SK-N-SH treated with all-trans-retinoic acid at 6 μM for 48 hours (cell line): ENCODE measurements around the gene UBE2M.

Experiments used
- ATAC-seq: fragments of 200-7000 bp; cut with Tn5 transposase; 3 replicates; pipeline ENCODE4 v1.9.1; 2020; ENCODE audit warnings: mild to moderate bottlenecking, moderate library complexity
- ARNTL ChIP-seq: fragments of 450-650 bp; formaldehyde crosslinking; IDR thresholded peaks from 2 replicates; pipeline ENCODE4 v1.5.0; 2020; ENCODE audit warnings: low read depth, mild to moderate bottlenecking, moderate library complexity, borderline replicate concordance
- CREB5 ChIP-seq: fragments of 250-450 bp; sonication (Bioruptor Pico); IDR thresholded peaks from 2 replicates; pipeline ENCODE4 v1.5.1; 2020; ENCODE audit warnings: low read depth, mild to moderate bottlenecking, moderate library complexity
- CSDC2 ChIP-seq: fragments of 250-450 bp; sonication (Bioruptor Pico); IDR thresholded peaks from 2 replicates; pipeline ENCODE4 v1.5.0; 2020; ENCODE audit warnings: mild to moderate bottlenecking, moderate library complexity
- CSRNP3 ChIP-seq: fragments of 250-450 bp; sonication (Bioruptor Pico); IDR thresholded peaks from 2 replicates; pipeline ENCODE4 v1.5.1; 2021; ENCODE audit warnings: mild to moderate bottlenecking, moderate library complexity
- ESRRG ChIP-seq: fragments of 250-450 bp; sonication (Bioruptor Pico); IDR thresholded peaks from 2 replicates; pipeline ENCODE4 v1.6.1; 2021; ENCODE audit warnings: mild to moderate bottlenecking
- GLIS3 ChIP-seq: fragments of 250-450 bp; sonication (Bioruptor Pico); IDR thresholded peaks from 2 replicates; pipeline ENCODE4 v1.5.0; 2020; ENCODE audit warnings: mild to moderate bottlenecking, moderate library complexity
- ISL1 ChIP-seq: fragments of 250-450 bp; sonication (Bioruptor Pico); IDR thresholded peaks from 2 replicates; pipeline ENCODE4 v2.1.2; 2022; ENCODE audit warnings: mild to moderate bottlenecking, moderate library complexity
- OSR1 ChIP-seq: fragments of 250-450 bp; sonication (Bioruptor Pico); IDR thresholded peaks from 2 replicates; pipeline ENCODE4 v1.8.0; 2022; ENCODE audit warnings: moderate library complexity, mild to moderate bottlenecking, inconsistent platforms
- PATZ1 ChIP-seq: fragments of 250-450 bp; sonication (Bioruptor Pico); IDR thresholded peaks from 2 replicates; pipeline ENCODE4 v1.8.0; 2020; ENCODE audit warnings: mild to moderate bottlenecking, moderate library complexity, borderline replicate concordance
- POU6F1 ChIP-seq: fragments of 250-450 bp; sonication (Bioruptor Pico); IDR thresholded peaks from 2 replicates; pipeline ENCODE4 v1.8.0; 2021; ENCODE audit warnings: low read depth, mild to moderate bottlenecking, moderate library complexity, borderline replicate concordance
- PPARA ChIP-seq: fragments of 250-450 bp; sonication (Bioruptor Pico); IDR thresholded peaks from 2 replicates; pipeline ENCODE4 v1.5.0; 2020; ENCODE audit warnings: mild to moderate bottlenecking, borderline replicate concordance
- RARB ChIP-seq: fragments of 250-450 bp; sonication (Bioruptor Pico); IDR thresholded peaks from 2 replicates; pipeline ENCODE4 v1.8.0; 2021; ENCODE audit warnings: mild to moderate bottlenecking, moderate library complexity
- SNAI2 ChIP-seq: fragments of 250-450 bp; sonication (Bioruptor Pico); IDR thresholded peaks from 2 replicates; pipeline ENCODE4 v1.5.0; 2020; ENCODE audit warnings: mild to moderate bottlenecking, moderate library complexity
- TCF4 ChIP-seq: fragments of 250-450 bp; sonication (Bioruptor Pico); IDR thresholded peaks from 2 replicates; pipeline ENCODE4 v1.8.0; 2021; ENCODE audit warnings: mild to moderate bottlenecking, moderate library complexity, borderline replicate concordance
- TOX ChIP-seq: fragments of 250-450 bp; sonication (Bioruptor Pico); IDR thresholded peaks from 2 replicates; pipeline ENCODE4 v1.8.0; 2021; ENCODE audit warnings: mild to moderate bottlenecking, moderate library complexity, borderline replicate concordance
- TSHZ2 ChIP-seq: fragments of 250-450 bp; sonication (Bioruptor Pico); IDR thresholded peaks from 2 replicates; pipeline ENCODE4 v1.5.0; 2020; ENCODE audit warnings: mild to moderate bottlenecking, moderate library complexity
- ZFP3 ChIP-seq: fragments of 250-450 bp; sonication (Bioruptor Pico); IDR thresholded peaks from 2 replicates; pipeline ENCODE4 v1.5.0; 2020; ENCODE audit warnings: mild to moderate bottlenecking, moderate library complexity
- ZFP30 ChIP-seq: fragments of 450-650 bp; formaldehyde crosslinking; IDR thresholded peaks from 2 replicates; pipeline ENCODE4 v1.5.0; 2022; ENCODE audit warnings: mild to moderate bottlenecking, moderate library complexity
- ZNF565 ChIP-seq: fragments of 450-650 bp; formaldehyde crosslinking; conservative IDR thresholded peaks from 2 replicates; pipeline ENCODE4 v1.5.0; 2020; ENCODE audit warnings: low read depth, mild to moderate bottlenecking, moderate library complexity
- ZNF70 ChIP-seq: fragments of 450-650 bp; formaldehyde crosslinking; IDR thresholded peaks from 2 replicates; pipeline ENCODE4 v1.5.0; 2020; ENCODE audit warnings: mild to moderate bottlenecking, moderate library complexity
- ZNF8 ChIP-seq: fragments of 450-650 bp; formaldehyde crosslinking; IDR thresholded peaks from 2 replicates; pipeline ENCODE4 v1.5.0; 2020; ENCODE audit warnings: mild to moderate bottlenecking, moderate library complexity

The UBE2M gene

GRCh38 chr19:58555920-58556621 lies 2.3 kb downstream of the UBE2M start:
- ATAC-seq: no peak
- TF ChIP-seq ZFP30 (CRISPR knock-in tag) (no peak), ZNF8 (CRISPR knock-in tag) (no peak), SNAI2 (no peak), PPARA (CRISPR knock-in tag) (no peak), TOX (CRISPR knock-in tag) (no peak), TCF4 (no peak), TSHZ2 (CRISPR knock-in tag) (no peak), ARNTL (CRISPR knock-in tag) (no peak), CREB5 (CRISPR knock-in tag) (no peak), CSDC2 (no peak), ZNF70 (CRISPR knock-in tag) (no peak)

GRCh38 chr19:58555369-58555885 lies 3.0 kb downstream of the UBE2M start:
- 0 out of 2 replicates have a peak, but pooled peaks have one; percentile 5 for TF ChIP-seq CREB5 (CRISPR knock-in tag)
- TF ChIP-seq ZNF70 (CRISPR knock-in tag): no peak
- TF ChIP-seq, all 23 proteins: peak for 1
- no peak for ATAC-seq

- peak; percentile 61 for ATAC-seq
- no peak for TF ChIP-seq OSR1
- peak; percentile 45; the same call in 1 of the 2 replicates for TF ChIP-seq ESRRG (CRISPR knock-in tag)
- no peak for TF ChIP-seq TCF4
- peak; percentile 18; the same call in 1 of the 2 replicates for TF ChIP-seq CSRNP3 (CRISPR knock-in tag)
- TF ChIP-seq ZNF70 (CRISPR knock-in tag): 0 out of 2 replicates have a peak, but pooled peaks have one; percentile 30
- no peak for TF ChIP-seq ARNTL (CRISPR knock-in tag)
- peak; percentile 90 for TF ChIP-seq GLIS3 (CRISPR knock-in tag)
- TF ChIP-seq TSHZ2 (CRISPR knock-in tag): no peak
- no peak for TF ChIP-seq ZNF565 (CRISPR knock-in tag)
- peak; percentile 26; the same call in 1 of the 2 replicates for TF ChIP-seq PATZ1 (CRISPR knock-in tag)
- TF ChIP-seq ISL1 (CRISPR knock-in tag): no peak
- no peak for TF ChIP-seq ZFP30 (CRISPR knock-in tag)
- peak; percentile 71; the same call in 1 of the 2 replicates for TF ChIP-seq POU6F1 (CRISPR knock-in tag)
- TF ChIP-seq ZFP3 (CRISPR knock-in tag): 0 out of 2 replicates have a peak, but pooled peaks have one; percentile 56
- peak; percentile 54; the same call in 1 of the 2 replicates for TF ChIP-seq SNAI2
- TF ChIP-seq ZNF8 (CRISPR knock-in tag): no peak
- no peak for TF ChIP-seq RARB (CRISPR knock-in tag)
Measured at GRCh38 chr19:58554494-58555368, 3.7 kb downstream of the UBE2M start, which contains the start of gene CHMP2A. CHMP2A (minus strand) TSS chr19:58555105; CDS start chr19:58554212, 893 bp downstream.
